ENCODE measurements around the gene SPATA32.

The SPATA32 gene

GRCh38 chr17:45290269-45290765 is 28.4 kb upstream of the SPATA32 start:
- H3K36me3 ChIP-seq (ENCODE audit: low read depth), result peaks cover 71% of the 10 kb centered on the region
- DNase-seq (ENCODE audit: low spot score) (no peak), ATAC-seq (ENCODE audit: low read depth) (no peak)
- no peak overlapping the region for H3K4me3 ChIP-seq (ENCODE audit: severe bottlenecking)
- no peaks in the 10 kb centered on the region for H3K27me3 ChIP-seq (ENCODE audit: insufficient read depth, poor library complexity, severe bottlenecking)
- TF ChIP-seq CTCF (IDR thresholded peaks at IDR 0.05; ENCODE audit: poor library complexity, severe bottlenecking), result no peak
- H3K9me3 ChIP-seq (ENCODE audit: severe bottlenecking), result no peaks in the 10 kb centered on the region
- H3K27ac ChIP-seq (ENCODE audit: poor library complexity, severe bottlenecking), result no peak overlapping the region
- H3K4me1 ChIP-seq (ENCODE audit: insufficient read depth, poor library complexity, severe bottlenecking), result peaks cover 28% of the 10 kb centered on the region

GRCh38 chr17:45289301-45290268 is 27.7 kb upstream of the SPATA32 start:
- no peak for DNase-seq (ENCODE audit: low spot score)
- H3K4me3 ChIP-seq (ENCODE audit: severe bottlenecking), result no peak overlapping the region
- H3K9me3 ChIP-seq (ENCODE audit: severe bottlenecking), result no peaks in the 10 kb centered on the region
- no peak overlapping the region for H3K27ac ChIP-seq (ENCODE audit: poor library complexity, severe bottlenecking)
- peaks cover 78% of the 10 kb centered on the region for H3K36me3 ChIP-seq (ENCODE audit: low read depth)
- no peak for TF ChIP-seq CTCF (IDR thresholded peaks at IDR 0.05; ENCODE audit: poor library complexity, severe bottlenecking)
- ATAC-seq (ENCODE audit: low read depth), result no peak
- peaks cover 24% of the 10 kb centered on the region for H3K4me1 ChIP-seq (ENCODE audit: insufficient read depth, poor library complexity, severe bottlenecking)
- H3K27me3 ChIP-seq (ENCODE audit: insufficient read depth, poor library complexity, severe bottlenecking), result no peaks in the 10 kb centered on the region

GRCh38 chr17:45288825-45289224 is 26.9 kb upstream of the SPATA32 start:
- Histone ChIP-seq H3K4me1 (ENCODE audit: insufficient read depth, poor library complexity, severe bottlenecking) (peaks cover 22% of the 10 kb centered on the region), H3K36me3 (ENCODE audit: low read depth) (peaks cover 86% of the 10 kb centered on the region), H3K27ac (ENCODE audit: poor library complexity, severe bottlenecking) (no peak overlapping the region), H3K4me3 (ENCODE audit: severe bottlenecking) (no peak overlapping the region), H3K9me3 (ENCODE audit: severe bottlenecking) (no peaks in the 10 kb centered on the region), H3K27me3 (ENCODE audit: insufficient read depth, poor library complexity, severe bottlenecking) (no peaks in the 10 kb centered on the region)
- DNase-seq (ENCODE audit: low spot score) (no peak), ATAC-seq (ENCODE audit: low read depth) (no peak)
- TF ChIP-seq CTCF (IDR thresholded peaks at IDR 0.05; ENCODE audit: poor library complexity, severe bottlenecking), result no peak

GRCh38 chr17:45287526-45288500 is 25.9 kb upstream of the SPATA32 start:
- no peak for TF ChIP-seq CTCF (IDR thresholded peaks at IDR 0.05; ENCODE audit: poor library complexity, severe bottlenecking)
- no peak overlapping the region for H3K4me3 ChIP-seq (ENCODE audit: severe bottlenecking)
- peaks cover 91% of the 10 kb centered on the region for H3K36me3 ChIP-seq (ENCODE audit: low read depth)
- ATAC-seq (ENCODE audit: low read depth), result no peak
- H3K27me3 ChIP-seq (ENCODE audit: insufficient read depth, poor library complexity, severe bottlenecking), result no peaks in the 10 kb centered on the region
- H3K4me1 ChIP-seq (ENCODE audit: insufficient read depth, poor library complexity, severe bottlenecking), result peaks cover 12% of the 10 kb centered on the region
- H3K27ac ChIP-seq (ENCODE audit: poor library complexity, severe bottlenecking), result no peak overlapping the region
- no peaks in the 10 kb centered on the region for H3K9me3 ChIP-seq (ENCODE audit: severe bottlenecking)
- DNase-seq (ENCODE audit: low spot score), result no peak
